Activated B cell treated with CpG ODN at 0.5 μM for 24 hours (primary cell): ENCODE data around the gene MGST1. TPM values are rescaled to one million over a fixed set of nuclear protein-coding genes. Genes with fewer than 3 reads are reported as not detected.

Experiments
- ATAC-seq: fragments of 200-7000 bp; cut with Tn5 transposase; one replicate; pipeline ENCODE4 v1.10.0; 2021; ENCODE audit warnings: low read depth, mild to moderate bottlenecking, moderate library complexity
- CTCF ChIA-PET: fragments of 350-600 bp; sonication (Branson Sonifier 250); formaldehyde crosslinking; loops from one replicate; lab custom pipeline; 2021; ENCODE audit warnings: antibody characterized with exemption; lab: Charles Lee
- POLR2A ChIA-PET: fragments of 350-600 bp; sonication (Branson Sonifier 250); formaldehyde crosslinking; loops from one replicate; lab custom pipeline; 2021; ENCODE audit warnings: antibody characterized with exemption; lab: Charles Lee
- DNase-seq: peaks from one replicate; pipeline ENCODE4 v3.0.0; 2022
- H3K27ac Mint-ChIP-seq: one replicate; pipeline ENCODE4 v1.8.0; 2020; ENCODE audit warnings: mixed read lengths
- H3K27me3 Mint-ChIP-seq: one replicate; pipeline ENCODE4 v1.8.0; 2021; ENCODE audit warnings: mixed read lengths
- H3K36me3 Mint-ChIP-seq: one replicate; pipeline ENCODE4 v1.8.0; 2021; ENCODE audit warnings: low read depth, mixed read lengths
- H3K4me1 Mint-ChIP-seq: one replicate; pipeline ENCODE4 v1.8.0; 2021; ENCODE audit warnings: mixed read lengths
- H3K4me3 Mint-ChIP-seq: one replicate; pipeline ENCODE4 v1.8.0; 2020; ENCODE audit warnings: mild to moderate bottlenecking, mixed read lengths
- H3K9me3 Mint-ChIP-seq: one replicate; pipeline ENCODE4 v1.8.0; 2020; ENCODE audit warnings: mixed read lengths
- CTCF ChIP-seq: fragments of 200-600 bp; IDR thresholded peaks from one replicate; pipeline ENCODE4 v1.8.0; 2022; ENCODE audit warnings: antibody characterized with exemption, mild to moderate bottlenecking
- intact Hi-C: fragments of 100-400 bp; cut with micrococcal nuclease; formaldehyde crosslinking; loops from one replicate; pipeline ENCODE4 v1.15.1; 2024
- total RNA-seq: library from RNA; stranded (reverse); gene quantifications from 2 replicates; pipeline ENCODE4 v1.2.3, GENCODE V29; 2022

The MGST1 gene
- total RNA-seq: not detected in 2 replicates

DNA sequence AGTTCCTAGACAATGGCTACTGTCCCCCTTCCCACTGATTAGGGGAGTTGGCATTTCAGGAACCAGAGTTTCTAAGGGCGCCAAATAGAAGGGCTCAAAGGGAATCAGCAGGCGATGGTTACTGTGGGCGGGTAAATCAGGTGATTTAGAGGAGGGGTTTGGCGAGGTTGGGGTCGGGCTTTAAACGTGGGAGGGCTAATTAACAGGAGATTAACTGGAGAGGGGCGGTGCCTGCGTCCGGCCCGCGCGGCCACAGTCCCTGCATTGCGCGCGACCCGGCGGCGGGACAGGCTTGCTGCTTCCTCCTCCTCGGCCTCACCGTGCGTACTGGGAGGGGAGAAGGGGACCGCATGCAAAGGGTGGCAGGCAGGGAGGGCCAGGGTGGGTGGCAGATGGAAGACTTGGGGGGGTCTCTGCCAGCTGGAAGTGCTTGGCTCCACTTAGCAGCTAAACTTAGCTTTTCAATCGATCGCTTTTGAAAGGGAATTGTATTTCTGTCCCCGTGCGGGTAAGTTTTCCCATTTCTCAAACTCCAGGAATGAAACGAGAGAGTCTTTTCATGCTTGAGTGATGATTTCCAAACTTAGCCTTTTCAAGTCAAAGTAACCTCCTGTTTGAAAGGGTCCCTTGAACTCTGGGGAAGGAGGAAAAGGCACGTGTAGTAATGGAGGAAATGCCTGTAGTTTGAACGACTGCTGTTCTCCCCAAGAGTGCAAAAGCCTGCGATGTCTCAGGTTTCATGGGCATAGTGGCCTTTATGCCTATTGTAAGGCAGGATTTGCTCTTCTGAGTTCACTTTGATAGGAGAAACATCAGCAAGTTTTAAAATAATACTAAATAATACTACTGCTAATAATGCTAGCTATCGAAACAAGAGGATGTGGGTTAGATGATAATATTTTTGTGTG is at the start of gene MGST1:
TSS of gene MGST1 (plus strand) at position 255 of the 908 bp plus-strand sequence. CDS start 6,608 bp downstream, outside the sequence.
- ChIA-PET CTCF (no interaction called here), POLR2A (no interaction called here)
- Mint-ChIP-seq H3K9me3 (no peaks in the 10 kb centered on the region), H3K27ac (no peak within 1 kb of the TSS), H3K4me3 (no peak within 1 kb of the TSS), H3K36me3 (no peaks in the 10 kb centered on the region), H3K4me1 (peaks cover 2% of the 10 kb centered on the region), H3K27me3 (peaks cover 11% of the 10 kb centered on the region)
- TF ChIP-seq CTCF: no peak
- DNase-seq (no peak), ATAC-seq (no peak)
- intact Hi-C loops: no loop called here

- Mint-ChIP-seq H3K27me3 (no peaks in the 10 kb centered on the region), H3K27ac (no peak overlapping the region), H3K36me3 (no peaks in the 10 kb centered on the region), H3K4me3 (no peak overlapping the region), H3K9me3 (no peaks in the 10 kb centered on the region), H3K4me1 (no peaks in the 10 kb centered on the region)
- TF ChIP-seq CTCF: no peak
- ATAC-seq: no peak
- ChIA-PET CTCF (no interaction called here), POLR2A (no interaction called here)
- DNase-seq: no peak
- intact Hi-C loops: no loop called here
Measured at GRCh38 chr12:16299403-16299802, 48.0 kb upstream of the MGST1 start.

- Mint-ChIP-seq H3K36me3 (no peaks in the 10 kb centered on the region), H3K4me1 (no peaks in the 10 kb centered on the region), H3K27me3 (no peaks in the 10 kb centered on the region), H3K9me3 (no peaks in the 10 kb centered on the region), H3K27ac (no peak overlapping the region), H3K4me3 (no peak overlapping the region)
- TF ChIP-seq CTCF: no peak
- intact Hi-C loops: no loop called here
- ChIA-PET POLR2A (no interaction called here), CTCF (no interaction called here)
- DNase-seq (no peak), ATAC-seq (no peak)
Measured at GRCh38 chr12:16300122-16300521, 47.3 kb upstream of the MGST1 start.

GRCh38 chr12:16300736-16301135 is 46.7 kb upstream of the MGST1 start:
- POLR2A ChIA-PET: no interaction called here
- DNase-seq (no peak), ATAC-seq (no peak)
- Mint-ChIP-seq H3K36me3 (no peaks in the 10 kb centered on the region), H3K27me3 (no peaks in the 10 kb centered on the region), H3K4me3 (no peak overlapping the region), H3K9me3 (no peaks in the 10 kb centered on the region), H3K27ac (no peak overlapping the region), H3K4me1 (no peaks in the 10 kb centered on the region)
- CTCF ChIA-PET: no interaction called here
- intact Hi-C loops: no loop called here
- no peak for TF ChIP-seq CTCF

GRCh38 chr12:16303939-16304338 is 43.5 kb upstream of the MGST1 start:
- Mint-ChIP-seq H3K36me3 (no peaks in the 10 kb centered on the region), H3K4me1 (no peaks in the 10 kb centered on the region), H3K27ac (no peak overlapping the region), H3K27me3 (no peaks in the 10 kb centered on the region), H3K9me3 (peaks cover 12% of the 10 kb centered on the region), H3K4me3 (no peak overlapping the region)
- intact Hi-C loops: no loop called here
- no peak for DNase-seq
- ChIA-PET POLR2A (no interaction called here), CTCF (interaction anchor here (0.6 kb wide), 1 partner anchor 363 kb away, joined by 3 read pairs; no protein-coding TSS in a partner anchor)
- ATAC-seq: no peak
- TF ChIP-seq CTCF: no peak
